Activated CD8-positive, alpha-beta T cell treated with anti-CD3 and anti-CD28 coated beads, Interleukin-2, amount 10 ng/mL, durations not matched to agents 7 days and 5 days (primary cell): ENCODE results near the gene MACROD2. TPM values are rescaled to one million over a fixed set of nuclear protein-coding genes. Genes with fewer than 3 reads are reported as not detected.

Experiments used
- ATAC-seq: fragments of 150-1000 bp; cut with Tn5 transposase; one replicate; pipeline ENCODE4 v1.10.0; 2021; ENCODE audit warnings: moderate library complexity
- CTCF ChIA-PET: fragments of 350-600 bp; sonication (Branson Sonifier 250); formaldehyde crosslinking; loops from one replicate; lab custom pipeline; 2021; ENCODE audit warnings: antibody characterized with exemption; lab: Charles Lee
- POLR2A ChIA-PET: fragments of 350-600 bp; sonication (Branson Sonifier 250); formaldehyde crosslinking; loops from one replicate; lab custom pipeline; 2021; ENCODE audit warnings: antibody characterized with exemption; lab: Charles Lee
- DNase-seq: peaks from one replicate; pipeline ENCODE4 v3.0.0-alpha.2; 2020
- H3K27ac Mint-ChIP-seq: one replicate; pipeline ENCODE4 v1.8.0; 2021; ENCODE audit warnings: mild to moderate bottlenecking, mixed read lengths
- H3K27me3 Mint-ChIP-seq: one replicate; pipeline ENCODE4 v1.8.0; 2021; ENCODE audit warnings: low read depth, mixed read lengths
- H3K36me3 Mint-ChIP-seq: one replicate; pipeline ENCODE4 v1.8.0; 2021; ENCODE audit warnings: low read depth, mixed read lengths
- H3K4me1 Mint-ChIP-seq: one replicate; pipeline ENCODE4 v1.8.0; 2021; ENCODE audit warnings: low read depth, mixed read lengths
- H3K4me3 Mint-ChIP-seq: one replicate; pipeline ENCODE4 v1.8.0; 2021; ENCODE audit warnings: mild to moderate bottlenecking, mixed read lengths
- H3K9me3 Mint-ChIP-seq: one replicate; pipeline ENCODE4 v1.8.0; 2022; ENCODE audit warnings: mixed read lengths; ENCODE audit not compliant: insufficient read depth
- total RNA-seq, 2 experiments: library from RNA; stranded (reverse); gene quantifications; one replicate each; pipeline ENCODE4 v1.2.3, GENCODE V29; 2021

MACROD2 gene
- total RNA-seq, 2 experiments from 2014 or later, result 0.08 TPM; not detected in 1

- ChIA-PET CTCF (no interaction called here), POLR2A (no interaction called here)
- no peaks in the 10 kb centered on the region for H3K36me3 Mint-ChIP-seq
- no peaks in the 10 kb centered on the region for H3K4me1 Mint-ChIP-seq
- ATAC-seq (no peak), DNase-seq (no peak)
- H3K4me3 Mint-ChIP-seq, result no peak overlapping the region
- no peaks in the 10 kb centered on the region for H3K27me3 Mint-ChIP-seq
- peaks cover 12% of the 10 kb centered on the region for H3K9me3 Mint-ChIP-seq
- no peak overlapping the region for H3K27ac Mint-ChIP-seq
Measured at GRCh38 chr20:14595051-14595450, 599.7 kb downstream of the MACROD2 start.

DNA sequence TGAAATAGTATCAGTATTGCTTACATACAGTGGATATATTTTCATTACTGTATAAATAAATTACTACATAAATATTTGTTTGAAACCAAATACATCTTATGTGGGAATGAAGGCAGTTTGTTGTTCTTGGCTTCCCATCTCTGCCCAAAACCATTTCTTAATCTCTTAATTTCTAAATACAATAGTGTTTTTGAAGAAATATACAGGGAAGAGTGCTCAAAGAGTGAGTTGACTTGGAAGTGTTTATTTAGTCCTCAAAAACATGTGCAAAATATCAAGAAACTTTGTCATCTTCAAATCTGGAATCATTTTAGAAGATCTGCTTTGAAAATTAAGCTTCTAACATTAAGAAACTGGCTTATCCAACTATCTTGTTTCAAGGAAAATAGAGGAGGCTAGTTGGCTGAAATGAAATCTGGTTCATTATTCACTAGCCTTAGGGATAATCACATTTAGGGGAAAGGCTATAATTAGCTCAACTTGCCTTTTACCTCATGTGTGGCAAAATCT, 601.9 kb downstream of the MACROD2 start:
- CTCF ChIA-PET, result no interaction called here
- Mint-ChIP-seq H3K36me3 (no peaks in the 10 kb centered on the region), H3K4me1 (no peaks in the 10 kb centered on the region), H3K27me3 (no peaks in the 10 kb centered on the region), H3K4me3 (no peak overlapping the region), H3K9me3 (peaks cover 8% of the 10 kb centered on the region), H3K27ac (no peak overlapping the region)
- DNase-seq (no peak), ATAC-seq (no peak)
- POLR2A ChIA-PET, result no interaction called here

DNA sequence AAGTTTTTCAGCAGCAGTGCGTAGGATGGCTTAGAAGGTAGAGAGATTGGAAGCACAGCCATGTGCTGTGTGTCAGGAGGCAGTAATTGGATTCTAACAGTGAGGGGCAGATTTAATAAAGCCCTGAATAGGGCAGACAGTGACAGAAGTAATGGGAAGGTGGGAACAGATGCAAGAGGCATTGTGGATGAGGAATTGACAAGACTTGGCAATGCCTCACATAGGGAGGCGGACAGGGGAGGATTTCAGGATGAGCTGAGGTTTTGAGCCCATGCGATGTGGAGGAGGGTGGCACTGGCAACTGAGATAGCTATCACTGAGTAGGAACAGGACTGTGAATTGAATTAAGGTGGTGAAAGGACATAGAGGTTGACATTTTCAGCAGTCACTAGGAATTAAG, 604.3 kb downstream of the MACROD2 start:
- no peaks in the 10 kb centered on the region for H3K4me1 Mint-ChIP-seq
- ChIA-PET POLR2A (no interaction called here), CTCF (no interaction called here)
- no peak overlapping the region for H3K4me3 Mint-ChIP-seq
- H3K27me3 Mint-ChIP-seq, result no peaks in the 10 kb centered on the region
- no peak for DNase-seq
- no peaks in the 10 kb centered on the region for H3K36me3 Mint-ChIP-seq
- no peak overlapping the region for H3K27ac Mint-ChIP-seq
- peaks cover 8% of the 10 kb centered on the region for H3K9me3 Mint-ChIP-seq
- ATAC-seq, result no peak

DNA sequence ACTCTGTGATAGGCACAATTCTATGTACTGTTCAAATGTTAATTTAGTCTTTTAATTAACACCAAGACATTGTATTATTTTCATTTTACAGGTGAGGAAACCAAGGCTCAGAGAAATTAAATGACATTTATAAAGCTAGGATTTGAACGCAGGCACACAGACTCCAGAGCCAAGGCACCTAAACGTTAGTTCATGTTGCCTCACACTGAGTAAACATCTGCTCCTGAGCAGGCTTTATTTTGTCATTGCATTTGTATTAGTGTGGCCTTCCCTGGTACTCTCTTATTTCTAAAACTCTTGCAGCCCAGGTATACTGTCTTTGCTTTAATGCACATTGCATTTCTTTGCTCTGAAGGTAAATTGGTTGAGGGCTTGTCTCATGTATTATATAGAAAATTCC, 605.2 kb downstream of the MACROD2 start:
- DNase-seq, result no peak
- Mint-ChIP-seq H3K27ac (no peak overlapping the region), H3K36me3 (no peaks in the 10 kb centered on the region), H3K4me3 (no peak overlapping the region), H3K4me1 (no peaks in the 10 kb centered on the region), H3K9me3 (peaks cover under 1% of the 10 kb centered on the region), H3K27me3 (no peaks in the 10 kb centered on the region)
- ChIA-PET CTCF (no interaction called here), POLR2A (no interaction called here)
- ATAC-seq, result no peak

DNA sequence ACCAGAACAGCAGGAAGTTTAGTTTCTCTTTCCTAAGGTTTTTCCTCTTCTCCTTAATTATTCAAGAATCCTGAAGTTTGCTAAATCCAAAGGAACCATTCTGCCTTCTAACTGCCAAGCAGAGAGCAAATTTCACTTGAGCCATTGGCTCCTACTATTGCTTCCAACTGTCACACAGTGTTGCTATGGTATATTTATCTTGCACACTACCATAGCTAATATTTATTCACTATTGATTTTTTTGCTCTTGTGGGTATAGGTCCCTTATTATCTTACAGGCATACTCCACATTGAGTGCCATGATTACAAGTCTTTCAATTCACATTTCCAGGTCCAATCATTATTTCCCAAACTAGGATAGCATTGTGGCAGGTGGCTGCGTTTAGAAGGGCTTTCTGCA, 608.8 kb downstream of the MACROD2 start:
- Mint-ChIP-seq H3K27me3 (no peaks in the 10 kb centered on the region), H3K36me3 (no peaks in the 10 kb centered on the region), H3K27ac (no peak overlapping the region), H3K4me3 (no peak overlapping the region), H3K9me3 (peaks cover 7% of the 10 kb centered on the region), H3K4me1 (no peaks in the 10 kb centered on the region)
- ChIA-PET POLR2A (no interaction called here), CTCF (no interaction called here)
- DNase-seq (no peak), ATAC-seq (no peak)

DNA sequence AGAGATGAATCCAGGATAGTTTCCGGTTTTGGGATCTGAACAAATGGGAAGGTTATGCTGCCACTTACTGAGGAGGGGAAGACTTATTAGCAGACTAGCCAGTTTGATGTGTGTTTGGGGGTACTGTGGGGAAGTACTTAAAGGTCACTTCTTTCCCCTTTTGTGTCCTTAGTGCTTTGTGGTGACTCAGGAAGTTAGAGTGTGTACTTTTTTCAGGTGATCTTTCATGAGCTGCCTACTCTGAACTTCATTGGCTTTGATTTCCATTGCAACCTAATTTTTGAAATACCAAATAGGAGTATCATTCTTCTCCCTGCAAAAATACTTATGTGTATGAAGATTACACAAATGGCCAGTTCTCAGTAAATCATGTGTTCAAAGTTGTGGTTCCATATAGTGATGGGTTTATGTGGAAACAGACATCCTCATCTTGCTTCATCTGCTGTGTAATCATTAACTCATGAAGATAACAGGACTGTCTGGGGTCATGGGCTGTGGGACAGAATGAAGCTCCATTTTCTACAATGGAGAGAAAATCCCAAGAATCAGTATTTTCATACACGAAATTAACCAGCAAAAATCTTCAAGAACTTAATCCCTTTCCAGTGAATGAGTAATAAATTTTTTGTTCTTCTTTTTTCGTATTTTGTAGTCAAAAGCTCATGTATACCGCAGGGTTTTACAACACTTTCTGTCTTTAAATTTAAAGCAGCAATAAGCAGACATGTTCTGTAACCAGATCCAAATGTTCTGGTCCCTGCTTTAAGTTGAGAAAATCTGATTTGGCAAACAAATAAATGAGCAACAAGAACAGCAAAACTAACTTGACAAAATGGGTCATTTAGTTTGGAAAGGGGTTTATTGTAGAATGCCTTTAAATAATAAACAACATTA, 614.3 kb downstream of the MACROD2 start:
- CTCF ChIA-PET, result no interaction called here
- no peak overlapping the region for H3K4me3 Mint-ChIP-seq
- DNase-seq, result no peak
- H3K9me3 Mint-ChIP-seq, result peaks cover 10% of the 10 kb centered on the region
- no peaks in the 10 kb centered on the region for H3K36me3 Mint-ChIP-seq
- ATAC-seq, result no peak
- no peaks in the 10 kb centered on the region for H3K4me1 Mint-ChIP-seq
- H3K27me3 Mint-ChIP-seq, result no peaks in the 10 kb centered on the region
- H3K27ac Mint-ChIP-seq, result no peak overlapping the region
- POLR2A ChIA-PET, result no interaction called here

GRCh38 chr20:14611479-14611878, 616.2 kb downstream of the MACROD2 start:
- POLR2A ChIA-PET, result no interaction called here
- Mint-ChIP-seq H3K4me1 (no peaks in the 10 kb centered on the region), H3K36me3 (no peaks in the 10 kb centered on the region), H3K27me3 (no peaks in the 10 kb centered on the region), H3K9me3 (peaks cover 10% of the 10 kb centered on the region), H3K4me3 (no peak overlapping the region), H3K27ac (no peak overlapping the region)
- DNase-seq (no peak), ATAC-seq (no peak)
- CTCF ChIA-PET, result no interaction called here

- no peak overlapping the region for H3K27ac Mint-ChIP-seq
- no peaks in the 10 kb centered on the region for H3K27me3 Mint-ChIP-seq
- H3K36me3 Mint-ChIP-seq, result no peaks in the 10 kb centered on the region
- no peak for DNase-seq
- no peak overlapping the region for H3K4me3 Mint-ChIP-seq
- peaks cover 10% of the 10 kb centered on the region for H3K9me3 Mint-ChIP-seq
- no peak for ATAC-seq
- ChIA-PET CTCF (no interaction called here), POLR2A (no interaction called here)
- H3K4me1 Mint-ChIP-seq, result no peaks in the 10 kb centered on the region
Measured at GRCh38 chr20:14612391-14612790, 617.1 kb downstream of the MACROD2 start.

DNA sequence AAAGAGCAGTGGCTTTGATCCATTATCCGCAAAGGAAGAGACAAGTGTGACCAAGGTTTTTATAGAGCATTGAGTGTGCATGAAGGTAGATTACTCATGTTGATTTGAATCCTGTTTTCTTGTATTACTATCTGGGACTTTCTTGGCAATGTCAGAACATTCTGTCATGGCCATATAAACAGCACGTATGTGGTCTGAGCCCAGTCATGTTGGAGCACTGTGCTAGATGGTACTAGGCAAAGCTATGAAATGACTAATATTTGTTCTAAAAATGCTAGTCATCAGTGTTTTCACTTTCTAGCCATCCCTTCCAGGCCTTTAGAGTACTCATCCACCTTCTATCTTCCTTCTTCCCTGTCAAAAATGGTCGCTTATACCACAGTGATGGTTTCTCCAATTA, 620.7 kb downstream of the MACROD2 start:
- Mint-ChIP-seq H3K27me3 (no peaks in the 10 kb centered on the region), H3K36me3 (no peaks in the 10 kb centered on the region), H3K9me3 (no peaks in the 10 kb centered on the region), H3K27ac (no peak overlapping the region), H3K4me3 (no peak overlapping the region), H3K4me1 (no peaks in the 10 kb centered on the region)
- no peak for ATAC-seq
- POLR2A ChIA-PET, result no interaction called here
- CTCF ChIA-PET, result interaction anchor here (0.7 kb wide), 1 partner anchor 8 kb away, joined by 3 read pairs; no protein-coding TSS in a partner anchor
- no peak for DNase-seq

DNA sequence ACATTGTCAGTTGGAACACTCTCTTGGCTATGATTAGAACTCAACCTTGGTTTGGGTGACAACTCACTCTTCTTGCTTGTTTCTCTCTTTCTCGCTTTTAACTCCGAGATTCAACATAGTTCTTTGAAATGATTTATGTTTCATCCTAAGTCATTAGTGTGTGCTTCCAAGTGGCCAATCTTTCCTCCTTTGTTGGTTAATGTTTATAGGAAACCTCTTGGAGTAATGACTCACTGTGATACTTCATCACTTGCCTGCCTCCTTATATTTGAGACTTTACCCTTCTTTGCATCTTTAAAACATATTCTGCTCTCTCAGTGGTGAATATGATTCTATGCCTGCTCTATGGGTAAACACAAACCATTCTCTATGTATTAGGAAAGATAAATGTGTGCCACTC, 621.8 kb downstream of the MACROD2 start:
- Mint-ChIP-seq H3K4me1 (no peaks in the 10 kb centered on the region), H3K27me3 (no peaks in the 10 kb centered on the region), H3K36me3 (no peaks in the 10 kb centered on the region), H3K27ac (no peak overlapping the region), H3K4me3 (no peak overlapping the region), H3K9me3 (no peaks in the 10 kb centered on the region)
- DNase-seq (no peak), ATAC-seq (no peak)
- CTCF ChIA-PET, result no interaction called here
- POLR2A ChIA-PET, result no interaction called here

DNA sequence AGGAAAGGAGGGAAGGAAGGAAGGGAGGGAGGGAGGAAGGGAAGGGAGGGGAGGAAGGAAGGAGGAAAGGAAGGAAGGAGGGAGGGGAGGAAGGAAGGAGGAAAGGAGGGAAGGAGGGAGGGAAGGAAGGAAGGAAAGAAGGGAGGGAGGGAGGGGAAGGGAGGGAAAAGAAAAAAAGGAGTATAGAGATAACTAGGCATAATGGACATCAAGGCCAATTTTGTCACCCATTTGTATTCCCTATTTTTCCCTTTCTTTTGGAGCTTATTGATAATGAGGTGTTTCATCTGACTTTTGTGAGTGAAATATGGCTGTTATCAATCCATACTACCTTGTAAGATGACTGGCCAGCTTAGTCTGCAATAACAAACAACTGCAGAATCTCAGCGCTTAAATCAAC, 624.1 kb downstream of the MACROD2 start:
- CTCF ChIA-PET, result no interaction called here
- Mint-ChIP-seq H3K4me1 (no peaks in the 10 kb centered on the region), H3K36me3 (no peaks in the 10 kb centered on the region), H3K4me3 (no peak overlapping the region), H3K27me3 (no peaks in the 10 kb centered on the region), H3K9me3 (no peaks in the 10 kb centered on the region), H3K27ac (no peak overlapping the region)
- DNase-seq, result no peak
- POLR2A ChIA-PET, result no interaction called here
- no peak for ATAC-seq

DNA sequence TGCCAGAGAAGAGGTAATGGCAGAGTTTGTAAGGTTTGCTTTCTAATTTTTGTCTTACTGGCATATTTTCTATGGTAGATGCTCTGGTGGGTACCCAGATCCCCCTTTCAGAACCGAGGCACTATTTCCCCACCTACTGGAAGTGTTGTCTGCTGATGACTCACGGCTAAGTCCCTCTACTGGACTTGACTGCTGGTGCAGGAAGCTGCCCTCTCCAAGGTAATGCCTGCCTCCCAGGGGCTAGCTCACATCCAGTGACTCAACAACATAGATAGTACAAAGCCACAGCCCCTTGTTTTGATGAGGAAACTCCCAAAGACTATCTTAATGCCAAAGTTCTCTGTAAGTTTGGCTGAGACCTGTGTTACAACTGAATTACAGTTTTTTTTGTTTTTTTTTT, 627.5 kb downstream of the MACROD2 start:
- Mint-ChIP-seq H3K27me3 (no peaks in the 10 kb centered on the region), H3K27ac (no peak overlapping the region), H3K9me3 (no peaks in the 10 kb centered on the region), H3K4me3 (no peak overlapping the region), H3K36me3 (no peaks in the 10 kb centered on the region), H3K4me1 (no peaks in the 10 kb centered on the region)
- POLR2A ChIA-PET, result no interaction called here
- ATAC-seq (no peak), DNase-seq (no peak)
- CTCF ChIA-PET, result no interaction called here
